Measurements from ENCODE around the gene OR2A12.

GRCh38 chr7:144105211-144105610, 19.1 kb downstream of the OR2A12 start:
- TF ChIP-seq CTCF (IDR thresholded peaks at IDR 0.05; ENCODE audit: poor library complexity, severe bottlenecking) (no peak), TAF1 (IDR thresholded peaks at IDR 0.05; ENCODE audit: low read depth) (no peak), RAD21 (conservative IDR thresholded peaks at IDR 0.05) (no peak), MXI1 (conservative IDR thresholded peaks at IDR 0.05; ENCODE audit: poor library complexity, severe bottlenecking) (no peak), POLR2AphosphoS5 (IDR thresholded peaks at IDR 0.05) (no peak), EZH2 (IDR thresholded peaks at IDR 0.05; ENCODE audit: borderline replicate concordance, insufficient read depth, low read length, poor library complexity, severe bottlenecking) (no peak), REST (IDR thresholded peaks at IDR 0.05; ENCODE audit: borderline replicate concordance) (no peak)
